Glomerular visceral epithelial cell (primary cell): Measurements from ENCODE around the gene HDAC4.

Experiments used
- DNase-seq: peaks from one replicate; pipeline ENCODE4 v3.0.0-alpha.2; 2016; ENCODE audit errors: extremely low spot score

HDAC4 gene

DNA sequence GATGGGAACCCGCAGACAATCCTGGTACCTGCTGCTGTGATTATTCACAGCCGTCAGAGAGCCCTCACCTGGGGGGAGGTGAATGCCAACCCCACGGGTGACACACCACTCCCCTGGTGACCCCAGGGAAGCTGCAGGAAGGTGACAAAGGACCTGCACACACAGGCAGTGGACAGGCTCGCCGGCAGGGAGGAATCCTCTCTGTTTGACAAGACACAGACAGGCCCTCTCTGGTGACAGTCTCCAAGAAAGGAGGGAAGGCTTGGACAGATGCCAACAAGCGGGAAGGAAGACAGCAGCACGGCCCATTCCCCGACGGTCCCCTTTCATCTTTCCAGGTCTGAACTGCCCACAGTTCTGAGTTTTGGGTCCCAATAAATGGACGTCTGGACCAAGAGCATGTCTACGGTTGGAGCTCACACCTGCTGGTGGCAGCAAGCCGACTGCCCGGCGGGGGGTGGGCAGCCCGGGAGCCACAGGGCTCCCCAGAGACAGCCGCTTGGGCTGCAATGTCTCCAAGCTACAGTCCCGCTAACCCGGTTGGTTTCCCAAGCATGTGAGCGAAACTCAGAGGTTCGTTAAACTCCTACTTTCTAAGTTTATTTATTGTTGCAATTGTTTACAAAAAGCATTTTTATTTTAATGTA, 31.8 kb downstream of the HDAC4 start:
- DNase-seq = no peak

DNA sequence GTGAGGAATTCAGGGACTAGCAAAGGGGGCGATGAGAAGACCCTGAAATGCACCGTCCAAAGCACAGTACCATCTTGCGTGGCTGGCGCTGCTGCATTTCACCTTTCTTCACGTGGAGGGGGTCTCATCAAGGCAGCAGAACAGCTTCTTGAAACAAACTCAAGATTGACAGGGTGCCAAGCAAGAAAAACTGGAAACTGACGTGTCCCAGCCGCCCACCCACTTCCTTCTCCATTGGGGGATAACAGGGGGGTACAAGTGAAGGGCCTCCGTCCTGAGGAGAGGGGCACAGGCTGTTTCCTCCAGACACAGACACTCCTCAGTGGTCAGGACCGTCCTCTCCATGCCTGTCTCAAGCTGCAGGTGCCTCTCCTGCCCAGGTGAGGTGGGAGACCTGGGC, 32.5 kb downstream of the HDAC4 start:
- DNase-seq = no peak

DNA sequence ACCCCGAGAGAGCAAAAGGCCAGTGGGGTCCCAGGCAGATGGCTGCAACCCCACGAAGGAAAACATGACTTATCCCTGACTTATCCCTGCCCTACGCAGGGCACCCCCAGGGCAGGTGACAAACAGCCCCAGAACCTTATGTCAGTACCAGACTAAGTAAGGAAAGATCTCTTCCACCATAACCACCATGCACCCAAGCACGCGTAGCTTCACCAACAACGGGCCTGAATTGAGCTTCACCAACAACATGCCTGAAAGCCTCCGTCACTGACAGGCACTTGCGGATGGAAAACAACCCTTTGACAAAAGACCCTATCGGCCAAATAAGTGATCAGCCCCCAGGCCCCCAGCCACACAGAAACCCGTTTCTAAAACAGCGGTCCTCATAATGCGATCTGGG, 34.1 kb downstream of the HDAC4 start:
- no peak for DNase-seq

DNA sequence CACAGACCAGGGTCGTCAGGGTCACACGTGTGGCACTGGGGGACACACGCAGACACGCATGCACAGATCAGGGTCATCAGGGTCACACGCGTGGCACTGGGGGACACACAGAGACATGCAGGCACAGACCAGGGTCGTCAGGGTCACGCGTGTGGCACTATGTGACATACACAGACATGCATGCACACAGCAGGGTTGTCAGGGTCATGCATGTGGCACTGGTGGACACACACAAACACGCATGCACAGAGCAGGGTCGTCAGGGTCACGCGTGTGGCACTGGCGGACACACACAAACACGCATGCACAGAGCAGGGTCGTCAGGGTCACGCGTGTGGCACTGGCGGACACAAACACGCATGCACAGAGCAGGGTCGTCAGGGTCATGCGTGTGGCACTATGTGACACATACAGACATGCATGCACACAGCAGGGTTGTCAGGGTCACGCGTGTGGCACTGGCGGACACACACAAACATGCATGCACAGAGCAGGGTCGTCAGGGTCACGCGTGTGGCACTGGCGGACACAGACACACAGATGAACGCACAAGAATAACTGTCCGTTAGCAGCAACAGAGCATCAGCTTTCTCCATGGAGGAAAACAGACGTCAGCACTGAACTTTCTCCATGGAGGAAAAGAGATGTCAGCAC, 34.9 kb downstream of the HDAC4 start:
- DNase-seq = no peak

DNA sequence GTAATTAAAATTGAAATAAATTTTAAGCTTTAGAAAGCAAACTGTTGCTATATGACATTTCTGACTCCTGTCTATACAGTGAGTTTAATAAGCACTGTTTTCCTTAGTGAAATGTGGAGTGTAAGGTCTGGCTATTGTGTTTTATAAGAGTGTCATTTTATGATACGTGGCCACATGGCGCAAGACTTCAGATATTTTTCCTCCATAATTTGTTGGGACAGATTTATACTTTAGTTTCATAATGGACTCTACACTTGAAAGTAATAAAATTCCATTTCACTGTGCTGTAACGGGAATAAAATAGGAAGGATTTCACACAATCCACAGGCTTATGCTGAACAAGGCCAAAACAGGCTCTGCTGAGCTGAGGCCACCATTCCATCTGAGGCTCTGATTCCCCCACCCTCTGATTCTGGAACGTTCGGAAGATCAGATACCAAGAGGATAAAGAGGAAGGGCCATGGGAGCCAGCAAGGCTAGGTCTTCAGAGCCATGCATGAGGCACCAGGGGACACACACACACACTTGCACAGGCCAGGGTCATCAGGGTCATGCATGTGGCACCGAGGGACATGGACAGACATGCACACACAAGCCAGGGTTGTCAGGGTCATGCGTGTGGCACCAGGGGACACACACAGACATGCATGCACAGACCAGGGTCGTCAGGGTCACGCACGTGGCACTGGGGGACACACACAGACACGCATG, 35.6 kb downstream of the HDAC4 start:
- DNase-seq = no peak

DNA sequence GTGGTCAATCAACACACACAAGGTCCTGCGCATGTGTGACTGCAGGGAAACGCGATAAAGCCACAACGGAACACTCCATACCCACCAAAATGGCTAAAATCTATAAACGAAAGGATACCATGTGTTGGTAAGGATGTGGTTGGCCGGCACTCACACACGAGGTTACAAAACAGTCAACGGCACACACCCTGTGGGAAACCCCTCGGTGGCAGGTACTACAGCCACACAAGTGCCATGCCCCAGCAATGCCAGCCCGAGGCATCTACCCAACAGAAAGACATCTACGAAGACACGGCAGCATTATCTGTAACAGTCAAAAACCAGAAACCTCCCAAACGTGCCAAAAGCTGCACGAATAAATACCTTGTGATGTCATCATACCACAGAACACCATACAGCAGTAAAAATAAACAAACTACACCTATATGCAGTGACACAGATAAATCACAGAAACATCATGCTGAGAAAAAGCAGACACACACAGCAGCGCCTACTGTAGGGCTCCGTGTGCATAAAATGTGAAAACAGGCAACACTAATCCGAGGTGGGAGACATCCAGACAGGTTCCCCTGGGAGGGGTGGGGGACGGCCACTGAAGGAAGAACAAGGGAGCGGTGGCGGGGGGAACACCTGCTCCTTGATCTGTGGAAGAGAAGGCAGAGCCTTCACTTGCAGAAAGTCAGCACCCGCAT, 36.7 kb downstream of the HDAC4 start:
- no peak for DNase-seq

DNA sequence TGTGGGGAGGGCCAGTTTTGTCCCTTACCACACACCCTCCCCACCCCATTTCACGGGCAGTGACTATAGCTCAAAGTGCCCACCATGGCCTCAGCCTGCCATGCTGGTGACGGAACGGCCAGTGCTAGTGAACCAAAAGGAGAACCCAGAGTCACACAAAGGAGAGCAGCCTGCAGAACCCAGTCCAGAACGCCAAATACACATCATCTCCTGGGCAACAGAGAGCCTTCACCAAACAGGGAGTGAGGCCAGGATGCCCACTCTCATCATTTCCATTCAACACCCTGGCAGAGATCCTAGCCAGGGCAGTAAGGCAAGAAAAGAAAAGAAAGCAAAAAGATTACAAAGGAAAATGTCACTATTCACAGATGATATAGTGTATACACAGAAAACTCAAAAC, 38.3 kb downstream of the HDAC4 start:
- DNase-seq = no peak

DNA sequence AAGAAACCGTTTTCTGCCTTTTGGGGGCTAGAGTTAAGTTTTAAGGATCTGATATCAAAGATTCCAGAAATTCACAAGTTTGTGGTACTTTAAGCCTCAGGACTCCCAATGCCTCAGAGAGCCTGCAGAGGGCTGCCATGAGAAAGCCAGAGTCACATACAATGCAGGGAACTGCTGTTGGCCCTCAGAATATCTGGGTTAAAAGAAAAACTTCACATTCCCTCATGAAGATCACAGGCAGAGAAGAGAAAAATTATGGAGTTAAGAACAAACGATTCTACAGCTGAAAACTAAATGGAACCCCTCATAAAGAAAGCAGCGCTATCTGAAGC, 39.5 kb downstream of the HDAC4 start:
- DNase-seq = no peak

DNA sequence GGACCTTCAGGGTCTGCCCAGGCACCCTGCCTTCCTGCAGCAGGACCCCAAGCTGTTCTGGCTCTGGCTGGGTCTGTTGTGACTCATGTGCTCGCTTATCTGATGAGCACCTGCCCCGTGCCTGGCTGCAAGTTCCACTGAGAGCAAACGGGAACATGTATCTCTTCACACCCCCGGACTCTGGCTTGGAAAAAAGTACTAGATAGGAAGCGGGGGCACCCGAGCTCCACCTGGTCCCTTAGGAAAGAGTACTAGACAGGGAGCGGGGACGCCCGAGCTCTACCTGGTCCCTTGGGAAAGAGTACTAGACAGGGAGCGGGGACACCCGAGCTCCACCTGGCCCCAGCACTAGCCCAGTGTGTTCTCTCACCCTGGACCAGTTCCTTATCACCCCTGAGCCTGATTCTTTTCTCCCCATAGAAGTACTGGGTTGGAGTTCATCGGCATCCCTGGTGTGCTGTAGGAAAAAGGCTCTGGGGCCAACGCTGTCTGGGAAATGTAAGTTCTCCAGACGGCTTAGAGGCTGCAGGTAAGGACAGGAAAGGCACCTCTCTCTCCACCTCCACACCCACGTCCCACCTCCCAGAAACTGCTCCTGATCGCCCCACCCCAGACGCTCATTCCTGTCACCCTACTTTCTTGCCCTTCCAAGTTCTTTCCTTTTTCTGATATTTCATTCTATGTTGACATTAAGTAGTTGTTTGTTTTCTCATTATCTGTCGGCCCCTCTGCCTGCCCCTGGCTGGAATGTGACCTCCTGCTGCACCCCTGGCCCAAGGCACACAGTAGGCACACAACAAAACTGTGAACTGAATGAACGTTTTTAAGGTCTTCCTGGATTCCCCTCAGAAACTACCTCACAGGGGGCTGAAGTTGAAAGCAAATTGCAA, 40.2 kb downstream of the HDAC4 start:
- DNase-seq = no peak

DNA sequence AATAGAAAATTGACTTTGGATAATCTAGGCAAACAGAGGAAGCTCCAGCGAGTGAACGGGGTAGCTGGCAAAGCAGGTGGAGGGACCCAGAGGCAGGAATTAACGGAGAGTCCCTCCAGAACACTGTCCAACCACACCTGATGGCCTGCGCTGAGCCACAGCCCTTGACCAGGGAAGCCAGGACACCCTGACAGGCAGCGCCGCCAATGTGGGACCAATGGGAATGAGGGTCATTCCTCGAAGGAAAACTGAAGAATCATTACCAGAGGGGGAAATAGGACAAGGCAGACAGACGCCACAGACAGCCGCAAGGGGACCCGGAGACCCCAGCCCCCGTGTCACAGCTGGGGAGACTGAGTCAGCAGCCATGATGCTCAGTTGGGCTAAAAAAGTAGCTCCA, 40.8 kb downstream of the HDAC4 start:
- no peak for DNase-seq

DNA sequence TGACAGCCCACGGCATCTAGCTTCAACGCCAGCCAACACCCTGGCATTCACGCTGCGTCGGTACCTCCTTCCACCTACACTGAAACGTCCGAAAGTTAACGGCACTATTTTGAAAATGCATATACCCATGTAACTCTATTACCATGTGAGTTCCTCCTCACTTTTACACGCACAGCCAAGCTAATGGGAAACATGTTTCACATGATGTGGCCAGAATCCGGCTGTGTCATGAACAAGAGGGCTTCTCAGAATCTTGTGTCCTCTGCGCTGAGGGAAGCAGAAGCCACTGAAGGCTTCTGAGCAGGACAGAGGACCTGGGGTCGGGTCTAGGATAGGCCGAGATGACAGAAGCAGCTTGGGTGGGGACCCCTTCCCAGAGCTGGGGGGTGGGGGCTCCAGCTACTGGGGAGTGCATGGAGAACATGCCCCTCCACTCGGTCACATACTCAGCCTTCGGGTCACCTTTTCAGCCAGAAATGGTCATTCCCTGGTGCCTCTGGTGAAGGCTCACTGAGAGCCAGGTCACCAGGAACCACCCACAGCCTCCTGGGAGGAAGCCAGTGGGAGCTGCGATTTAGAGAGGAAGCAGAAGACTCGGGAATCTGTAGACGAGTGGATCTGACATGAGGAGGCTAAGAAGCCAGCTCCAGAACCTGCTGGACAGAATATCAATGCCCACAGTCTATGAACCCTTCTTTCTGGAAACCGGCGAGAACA, 41.5 kb downstream of the HDAC4 start:
- no peak for DNase-seq

DNA sequence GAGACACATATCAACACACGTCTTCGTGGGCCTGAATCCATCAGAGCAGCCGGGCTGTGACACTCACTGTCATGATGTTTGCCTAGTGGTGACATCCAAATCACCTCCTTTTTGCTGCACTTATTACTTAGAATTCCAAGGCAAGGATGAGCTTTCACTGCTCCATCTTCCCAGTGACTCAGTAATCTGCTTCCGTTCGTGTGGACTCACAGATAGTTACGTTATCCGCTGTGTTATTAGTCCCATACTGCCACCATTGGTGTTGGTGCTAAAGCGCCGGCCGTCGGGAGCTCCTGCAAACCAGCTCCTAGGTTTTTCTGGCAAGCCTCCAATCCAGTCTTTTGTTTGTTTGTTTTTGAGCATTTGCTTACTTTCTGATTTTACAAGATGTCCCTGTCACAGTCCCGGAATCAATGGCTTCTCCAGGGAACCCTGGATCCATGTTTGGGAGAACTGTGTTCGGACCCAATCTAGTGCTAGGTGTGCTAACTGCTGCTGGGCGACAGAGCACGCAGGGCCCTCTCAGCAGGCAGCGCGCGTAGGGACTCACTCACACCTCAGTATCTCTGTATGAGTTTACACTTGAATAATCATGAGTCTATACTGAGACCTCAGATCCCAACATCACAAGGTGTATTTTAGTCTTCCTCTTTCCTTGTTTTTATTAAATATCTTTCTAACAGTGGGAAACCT, 42.6 kb downstream of the HDAC4 start:
- no peak for DNase-seq

DNA sequence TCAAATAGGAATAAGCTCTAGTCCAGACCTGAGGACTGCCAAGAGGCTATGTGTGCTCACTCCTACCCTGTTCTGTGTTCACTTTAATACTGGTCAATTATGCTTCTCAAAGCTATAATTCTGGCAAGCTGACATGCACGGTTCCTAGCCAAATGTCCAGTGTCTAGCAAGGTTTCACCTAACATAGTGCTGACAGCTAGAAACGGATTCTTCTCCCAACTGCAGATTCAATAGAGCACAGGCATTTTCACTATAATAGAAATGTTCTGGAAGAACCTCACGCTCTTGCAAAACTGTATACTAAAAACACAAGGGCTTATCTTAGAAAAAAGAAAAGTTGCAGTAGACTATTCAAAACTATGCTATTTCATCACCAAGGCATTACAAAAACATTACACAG, 45.1 kb downstream of the HDAC4 start:
- DNase-seq = no peak

DNA sequence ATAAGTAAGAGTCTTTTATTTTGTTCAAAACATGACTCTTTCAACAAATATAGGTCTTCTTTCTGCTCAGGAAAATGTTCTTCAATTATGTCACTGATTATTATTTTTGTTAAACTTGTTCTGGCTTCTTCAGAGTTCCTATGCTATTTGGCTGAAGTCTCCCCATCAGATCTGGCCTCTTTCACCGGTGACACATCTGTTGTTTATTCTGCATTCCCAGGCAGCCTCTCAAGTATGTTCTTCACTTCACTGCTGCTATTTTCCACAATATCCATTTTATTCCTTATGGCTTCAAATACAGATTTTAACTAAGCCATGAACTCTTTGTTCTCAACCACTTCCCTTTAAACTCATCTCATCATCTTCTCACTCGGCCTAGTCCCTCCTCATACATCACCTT, 45.7 kb downstream of the HDAC4 start:
- DNase-seq = no peak

DNA sequence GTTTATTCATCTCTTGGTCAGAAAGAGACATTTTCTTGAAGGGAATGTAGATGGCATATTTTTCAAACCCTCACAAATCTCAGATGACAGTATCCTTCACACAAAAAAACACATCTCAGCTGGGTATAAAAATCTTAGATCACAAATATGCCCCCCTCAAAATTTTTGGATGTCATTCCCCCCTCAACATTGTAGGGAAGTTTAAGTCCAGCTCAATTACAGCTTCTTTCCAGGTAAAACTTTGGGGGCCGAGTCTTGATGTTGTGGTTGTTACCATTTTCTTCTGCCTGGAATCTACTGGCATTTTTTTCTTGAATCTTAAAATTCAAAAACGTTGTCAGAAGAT, 46.1 kb downstream of the HDAC4 start:
- DNase-seq = no peak

DNA sequence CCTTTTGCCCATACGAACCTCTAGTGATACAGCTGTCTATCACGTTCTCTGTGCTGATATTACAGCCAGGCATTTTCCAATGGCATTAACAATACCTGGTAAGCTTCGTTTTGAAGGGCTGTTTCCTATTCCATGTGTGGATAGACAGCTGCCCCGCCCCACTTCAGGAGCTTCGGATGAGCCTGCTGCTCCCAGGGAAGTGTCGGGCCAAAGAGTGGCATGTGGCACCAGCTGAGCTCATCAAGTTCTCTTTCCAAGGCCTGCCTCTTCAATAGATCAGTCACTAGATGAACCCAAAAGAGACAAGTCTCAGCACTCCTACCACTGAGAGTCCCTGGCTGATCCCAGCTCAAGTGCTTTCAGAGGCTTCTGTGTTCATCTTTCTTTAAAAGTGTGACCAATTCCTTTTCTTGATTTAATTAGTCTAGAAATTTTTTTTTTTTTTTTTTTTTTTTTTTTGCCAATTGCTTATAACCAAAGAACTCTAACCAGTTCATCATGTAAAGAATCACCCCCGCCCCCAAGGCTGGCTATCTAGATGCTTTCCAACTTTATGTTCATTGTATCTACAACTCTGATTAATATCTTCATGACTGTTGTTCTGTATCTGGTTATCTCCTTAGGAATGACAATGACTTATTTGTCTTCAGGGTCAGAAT, 46.6 kb downstream of the HDAC4 start:
- DNase-seq = no peak

DNA sequence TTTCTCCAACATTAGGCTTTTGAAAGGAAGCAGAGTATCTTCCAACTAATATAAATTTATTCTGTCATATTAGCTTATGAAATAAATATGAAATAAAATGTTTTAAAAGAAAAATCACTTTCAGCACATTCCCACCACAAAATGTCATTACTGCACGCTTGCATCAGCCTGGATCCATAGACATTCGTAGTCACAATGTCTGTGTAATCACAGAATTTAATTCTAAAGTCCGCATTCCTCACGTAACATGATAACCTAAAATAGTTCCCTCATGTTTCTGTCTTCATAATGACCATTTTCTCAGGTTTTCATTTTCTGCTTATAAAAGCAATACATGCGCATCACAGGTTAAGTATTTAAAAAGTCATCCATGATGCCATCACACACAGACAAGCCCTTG, 47.1 kb downstream of the HDAC4 start:
- DNase-seq = no peak

DNA sequence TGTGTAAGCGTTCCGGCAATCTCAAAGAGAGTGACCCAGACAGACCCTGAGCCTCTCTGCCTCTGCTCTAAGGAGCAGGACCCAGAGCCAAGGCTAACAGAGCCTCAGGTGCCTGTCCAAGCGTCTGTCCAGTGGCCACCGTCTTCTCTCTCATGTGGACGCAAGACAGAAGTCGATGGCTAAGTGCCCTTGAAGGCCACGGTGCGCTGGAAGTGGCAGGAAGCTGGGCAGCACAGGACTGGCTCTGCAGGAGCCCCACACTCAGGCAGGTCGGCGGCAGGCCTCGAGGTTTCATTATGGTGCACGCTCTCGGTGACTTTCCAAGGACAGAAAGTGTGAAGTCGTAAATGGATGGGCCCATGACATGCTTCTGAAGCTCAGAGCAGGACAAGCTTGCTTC, 49.1 kb downstream of the HDAC4 start:
- no peak for DNase-seq

DNA sequence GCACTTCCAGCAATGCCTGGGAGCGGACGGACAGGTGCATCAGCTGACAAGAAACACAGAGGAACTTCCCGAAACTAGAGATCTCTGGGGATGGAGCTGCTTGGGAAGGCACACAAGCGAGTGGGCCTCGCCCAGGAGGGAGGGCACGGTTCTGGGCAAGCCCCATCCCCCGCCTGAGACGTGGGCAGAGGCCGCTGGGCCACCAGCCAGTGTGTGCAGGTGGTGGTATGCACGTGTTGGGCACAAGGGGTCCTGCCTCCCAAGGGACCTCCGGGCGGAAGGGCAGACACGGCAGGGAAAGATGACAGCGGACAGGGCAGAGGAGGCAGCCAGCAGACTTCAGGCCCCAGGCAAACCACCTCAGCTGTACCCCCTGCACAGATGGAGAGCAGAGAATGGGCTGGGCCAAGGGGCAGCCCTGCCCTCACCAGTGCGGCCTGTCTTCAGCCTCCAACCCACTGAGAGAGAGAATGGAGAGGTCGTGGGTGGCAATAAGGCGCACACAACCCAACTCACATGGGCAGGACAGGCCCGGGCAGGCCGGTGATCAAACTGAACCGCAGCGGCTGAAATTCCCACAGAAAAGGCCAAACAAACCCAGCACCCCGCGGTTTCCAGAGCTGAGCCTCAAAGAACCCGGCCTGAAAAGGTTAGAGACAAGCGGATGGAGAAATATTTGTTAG, 51.2 kb downstream of the HDAC4 start:
- DNase-seq = no peak
